Measurements from ENCODE around the gene FUT1. TPM values are rescaled to one million over a fixed set of nuclear protein-coding genes. Genes with fewer than 3 reads are reported as not detected.
"Not testable (repeated sequence)": the region's sequence is repeated elsewhere in the genome, so short reads cannot be mapped to it uniquely, and the experiment has no call there.

Gene FUT1
- total RNA-seq, 1 experiment from 2014 or later = 14.1 TPM

GRCh38 chr19:48765816-48766215, 13.4 kb upstream of the FUT1 start:
- POLR2A ChIA-PET; ATAC-seq; H3K79me2 ChIP-seq (ENCODE audit: insufficient read depth, low read length); H3K4me3 ChIP-seq (replicated peaks in 1 of 2; ENCODE audit: low read depth in 1 of 2, low read length in 2 of 2); CTCF ChIA-PET; H3K9me2 ChIP-seq (ENCODE audit: insufficient read depth); H3K9me3 ChIP-seq (ENCODE audit: control insufficient read depth in 1 of 2, insufficient read depth in 1 of 2, low read depth in 1 of 2, low read length in 2 of 2); H3K27ac ChIP-seq (ENCODE audit: low read depth, low read length); H3K36me3 ChIP-seq (ENCODE audit: control insufficient read depth in 1 of 2, insufficient read depth in 2 of 2, low read length in 2 of 2); DNase-seq (ENCODE audit: low read depth, low spot score); H3K9ac ChIP-seq (ENCODE audit: low read length); RAD21 ChIA-PET (ENCODE audit: low non-redundant PET in 1 of 2, low total read pairs in 2 of 2, uncharacterized antibody in 2 of 2, unreplicated experiment in 2 of 2); intact Hi-C loops (cut with micrococcal nuclease); BruUV-seq (replicated peaks); H2AFZ ChIP-seq (ENCODE audit: low read depth, low read length, poor library complexity, severe bottlenecking); H3K27me3 ChIP-seq (ENCODE audit: insufficient read depth, low read length); H4K20me1 ChIP-seq (ENCODE audit: insufficient read depth); H3K4me2 ChIP-seq (ENCODE audit: low read length): not testable (repeated sequence)
- H3K4me1 ChIP-seq (ENCODE audit: control insufficient read depth in 1 of 2, insufficient read depth in 2 of 2, low read length in 2 of 2) = peaks cover 8 to 13% of the 10 kb centered on the region in 2 experiments; a peak in 3 of 4 replicates

- Histone ChIP-seq H4K20me1 (ENCODE audit: insufficient read depth) (no peaks in the 10 kb centered on the region), H3K9me2 (ENCODE audit: insufficient read depth) (no peaks in the 10 kb centered on the region), H3K27ac (ENCODE audit: low read depth, low read length) (no peak overlapping the region), H3K9ac (ENCODE audit: low read length) (no peak overlapping the region), H3K79me2 (ENCODE audit: insufficient read depth, low read length) (no peaks in the 10 kb centered on the region), H2AFZ (ENCODE audit: low read depth, low read length, poor library complexity, severe bottlenecking) (no peak overlapping the region), H3K27me3 (ENCODE audit: insufficient read depth, low read length) (no peaks in the 10 kb centered on the region), H3K9me3 (ENCODE audit: control insufficient read depth in 1 of 2, insufficient read depth in 1 of 2, low read depth in 1 of 2, low read length in 2 of 2) (no peaks in the 10 kb centered on the region), H3K4me2 (ENCODE audit: low read length) (no peak overlapping the region), H3K4me3 (replicated peaks in 1 of 2; ENCODE audit: low read depth in 1 of 2, low read length in 2 of 2) (no peak overlapping the region), H3K4me1 (ENCODE audit: control insufficient read depth in 1 of 2, insufficient read depth in 2 of 2, low read length in 2 of 2) (peaks cover 1 to 3% of the 10 kb centered on the region in 2 experiments; a peak in 3 of 4 replicates), H3K36me3 (ENCODE audit: control insufficient read depth in 1 of 2, insufficient read depth in 2 of 2, low read length in 2 of 2) (no peaks in the 10 kb centered on the region)
- no peak for TF ChIP-seq ZNF274 (IDR thresholded peaks at IDR 0.05; ENCODE audit: low read depth, low read length)
- ChIA-PET RAD21 (ENCODE audit: low non-redundant PET in 1 of 2, low total read pairs in 2 of 2, uncharacterized antibody in 2 of 2, unreplicated experiment in 2 of 2) (no interaction called here), POLR2A (no interaction called here), CTCF (no interaction called here)
- ATAC-seq = no peak
- intact Hi-C loops (cut with micrococcal nuclease) = no loop called here
- no TSS peak for BruUV-seq (replicated peaks)
- no peak for DNase-seq (ENCODE audit: low read depth, low spot score)
Observed at GRCh38 chr19:48760504-48761205, 8.2 kb upstream of the FUT1 start.

- ATAC-seq = no peak
- Histone ChIP-seq H3K9ac (ENCODE audit: low read length) (no peak overlapping the region), H3K79me2 (ENCODE audit: insufficient read depth, low read length) (no peaks in the 10 kb centered on the region), H2AFZ (ENCODE audit: low read depth, low read length, poor library complexity, severe bottlenecking) (no peak overlapping the region), H4K20me1 (ENCODE audit: insufficient read depth) (no peaks in the 10 kb centered on the region), H3K4me2 (ENCODE audit: low read length) (no peak overlapping the region), H3K4me3 (replicated peaks in 1 of 2; ENCODE audit: low read depth in 1 of 2, low read length in 2 of 2) (no peak overlapping the region), H3K27me3 (ENCODE audit: insufficient read depth, low read length) (no peaks in the 10 kb centered on the region), H3K9me3 (ENCODE audit: control insufficient read depth in 1 of 2, insufficient read depth in 1 of 2, low read depth in 1 of 2, low read length in 2 of 2) (no peaks in the 10 kb centered on the region), H3K9me2 (ENCODE audit: insufficient read depth) (no peaks in the 10 kb centered on the region), H3K4me1 (ENCODE audit: control insufficient read depth in 1 of 2, insufficient read depth in 2 of 2, low read length in 2 of 2) (peaks cover 25 to 27% of the 10 kb centered on the region in 2 experiments), H3K36me3 (ENCODE audit: control insufficient read depth in 1 of 2, insufficient read depth in 2 of 2, low read length in 2 of 2) (no peaks in the 10 kb centered on the region), H3K27ac (ENCODE audit: low read depth, low read length) (no peak overlapping the region)
- no TSS peak for BruUV-seq (replicated peaks)
- no peak for TF ChIP-seq ATF3 (IDR thresholded peaks at IDR 0.05)
- DNase-seq (ENCODE audit: low read depth, low spot score) = no peak
- ChIA-PET POLR2A (no interaction called here), CTCF (no interaction called here), RAD21 (ENCODE audit: low non-redundant PET in 1 of 2, low total read pairs in 2 of 2, uncharacterized antibody in 2 of 2, unreplicated experiment in 2 of 2) (interaction anchor here in 1 of 2 experiments (0.7 kb wide), 1 partner anchor 9 kb away, joined by 3 read pairs; no protein-coding TSS in a partner anchor)
- intact Hi-C loops (cut with micrococcal nuclease) = no loop called here
Observed at GRCh38 chr19:48757741-48758144, 5.3 kb upstream of the FUT1 start.

Data from HCT116 (cell line).